ENCODE measurements around the gene SRF. TPM values are rescaled to one million over a fixed set of nuclear protein-coding genes. Genes with fewer than 3 reads are reported as not detected.

The SRF gene
- total RNA-seq, 1 experiment from 2014 or later: 32.1 TPM

GRCh38 chr6:43202451-43202850, 31.4 kb downstream of the SRF start:
- POLR2A ChIA-PET: interaction anchor here (0.7 kb wide), 1 partner anchor 373 kb away, joined by 3 read pairs; no protein-coding TSS in a partner anchor
- Mint-ChIP-seq H3K4me1 (ENCODE audit: insufficient read depth, unreplicated experiment) (no peaks in the 10 kb centered on the region), H3K36me3 (ENCODE audit: insufficient read depth, unreplicated experiment) (peaks cover 33% of the 10 kb centered on the region), H3K27ac (ENCODE audit: low read depth, unreplicated experiment) (no peak overlapping the region), H3K27me3 (ENCODE audit: insufficient read depth, unreplicated experiment) (no peaks in the 10 kb centered on the region), H3K4me3 (ENCODE audit: unreplicated experiment) (no peak overlapping the region), H3K9me3 (ENCODE audit: unreplicated experiment) (no peaks in the 10 kb centered on the region)
- TF ChIP-seq CTCF (IDR thresholded peaks at IDR 0.05; ENCODE audit: unreplicated experiment): no peak
- no peak for DNase-seq (ENCODE audit: unreplicated experiment)
- no TSS peak for BruUV-seq (replicated peaks)
- CTCF ChIA-PET: interaction anchor here (1.5 to 2.5 kb wide), 2 partner anchors 16 to 27 kb away, joined by 4 to 12 read pairs; partner anchors contain the start of gene DNPH1
- intact Hi-C loops (cut with micrococcal nuclease): no loop called here

- Mint-ChIP-seq H3K36me3 (ENCODE audit: insufficient read depth, unreplicated experiment) (peaks cover 26% of the 10 kb centered on the region), H3K27me3 (ENCODE audit: insufficient read depth, unreplicated experiment) (no peaks in the 10 kb centered on the region), H3K9me3 (ENCODE audit: unreplicated experiment) (no peaks in the 10 kb centered on the region), H3K4me3 (ENCODE audit: unreplicated experiment) (no peak overlapping the region), H3K4me1 (ENCODE audit: insufficient read depth, unreplicated experiment) (no peaks in the 10 kb centered on the region), H3K27ac (ENCODE audit: low read depth, unreplicated experiment) (no peak overlapping the region)
- POLR2A ChIA-PET: interaction anchor here (0.7 kb wide), 1 partner anchor 372 kb away, joined by 3 read pairs; no protein-coding TSS in a partner anchor
- DNase-seq (ENCODE audit: unreplicated experiment): no peak
- TF ChIP-seq CTCF (IDR thresholded peaks at IDR 0.05; ENCODE audit: unreplicated experiment): no peak
- intact Hi-C loops (cut with micrococcal nuclease): no loop called here
- CTCF ChIA-PET: no interaction called here
- no TSS peak for BruUV-seq (replicated peaks)
Measured at GRCh38 chr6:43203029-43203717, 32.1 kb downstream of the SRF start.

- no TSS peak for BruUV-seq (replicated peaks)
- ChIA-PET POLR2A (no interaction called here), CTCF (no interaction called here)
- Mint-ChIP-seq H3K27me3 (ENCODE audit: insufficient read depth, unreplicated experiment) (no peaks in the 10 kb centered on the region), H3K9me3 (ENCODE audit: unreplicated experiment) (no peaks in the 10 kb centered on the region), H3K36me3 (ENCODE audit: insufficient read depth, unreplicated experiment) (peaks cover 26% of the 10 kb centered on the region), H3K27ac (ENCODE audit: low read depth, unreplicated experiment) (no peak overlapping the region), H3K4me3 (ENCODE audit: unreplicated experiment) (no peak overlapping the region), H3K4me1 (ENCODE audit: insufficient read depth, unreplicated experiment) (no peaks in the 10 kb centered on the region)
- intact Hi-C loops (cut with micrococcal nuclease): no loop called here
- no peak for DNase-seq (ENCODE audit: unreplicated experiment)
- no peak for TF ChIP-seq CTCF (IDR thresholded peaks at IDR 0.05; ENCODE audit: unreplicated experiment)
Measured at GRCh38 chr6:43203718-43204095, 32.6 kb downstream of the SRF start.

- Mint-ChIP-seq H3K27ac (ENCODE audit: low read depth, unreplicated experiment) (no peak overlapping the region), H3K36me3 (ENCODE audit: insufficient read depth, unreplicated experiment) (peaks cover 31% of the 10 kb centered on the region), H3K4me1 (ENCODE audit: insufficient read depth, unreplicated experiment) (no peaks in the 10 kb centered on the region), H3K9me3 (ENCODE audit: unreplicated experiment) (no peaks in the 10 kb centered on the region), H3K27me3 (ENCODE audit: insufficient read depth, unreplicated experiment) (no peaks in the 10 kb centered on the region), H3K4me3 (ENCODE audit: unreplicated experiment) (no peak overlapping the region)
- no TSS peak for BruUV-seq (replicated peaks)
- ChIA-PET CTCF (interaction anchor here (1.1 kb wide), 1 partner anchor 24 kb away, joined by 4 read pairs; the partner anchor contains the start of gene DNPH1), POLR2A (interaction anchor here (0.6 kb wide), 1 partner anchor 86 kb away, joined by 3 read pairs; no protein-coding TSS in a partner anchor)
- TF ChIP-seq CTCF (IDR thresholded peaks at IDR 0.05; ENCODE audit: unreplicated experiment): no peak
- intact Hi-C loops (cut with micrococcal nuclease): no loop called here
- no peak for DNase-seq (ENCODE audit: unreplicated experiment)
Measured at GRCh38 chr6:43204271-43205105, 33.4 kb downstream of the SRF start.
